ENCODE measurements around the gene DOCK6. TPM values are rescaled to one million over a fixed set of nuclear protein-coding genes. Genes with fewer than 3 reads are reported as not detected.

Gene DOCK6
- total RNA-seq, 1 experiment from 2014 or later: 88.8 TPM

GRCh38 chr19:11202488-11203193 lies 59.7 kb downstream of the DOCK6 start (continued):
- TF ChIP-seq GRHL2 (CRISPR knock-in tag; IDR thresholded peaks at IDR 0.05; ENCODE audit: insufficient replicate concordance, severe bottlenecking) (no peak), RELA (CRISPR knock-in tag; IDR thresholded peaks at IDR 0.05; ENCODE audit: borderline replicate concordance) (no peak), ZBTB43 (CRISPR knock-in tag; IDR thresholded peaks at IDR 0.05) (no peak), ZMAT4 (CRISPR knock-in tag; IDR thresholded peaks at IDR 0.05) (no peak), STAT6 (CRISPR knock-in tag; conservative IDR thresholded peaks at IDR 0.05; ENCODE audit: low read depth) (no peak), TEAD1 (CRISPR knock-in tag; IDR thresholded peaks at IDR 0.05) (no peak), SOX15 (CRISPR knock-in tag; IDR thresholded peaks at IDR 0.05) (no peak), ESRRA (CRISPR knock-in tag; IDR thresholded peaks at IDR 0.05; ENCODE audit: borderline replicate concordance) (no peak), SMAD4 (CRISPR knock-in tag; IDR thresholded peaks at IDR 0.05) (no peak)

- ATAC-seq (no peak), DNase-seq (ENCODE audit: low spot score) (no peak)
- TF ChIP-seq ARID4B (CRISPR knock-in tag; IDR thresholded peaks at IDR 0.05; ENCODE audit: borderline replicate concordance) (no peak), ATF2 (CRISPR knock-in tag; IDR thresholded peaks at IDR 0.05; ENCODE audit: borderline replicate concordance, low read depth) (no peak), NR2C2 (CRISPR knock-in tag; IDR thresholded peaks at IDR 0.05) (no peak), CREB1 (CRISPR knock-in tag; IDR thresholded peaks at IDR 0.05) (no peak), ETV6 (CRISPR knock-in tag; IDR thresholded peaks at IDR 0.05) (no peak), EMX1 (CRISPR knock-in tag; IDR thresholded peaks at IDR 0.05) (no peak), E2F1 (CRISPR knock-in tag; IDR thresholded peaks at IDR 0.05) (no peak), ELF4 (CRISPR knock-in tag; IDR thresholded peaks at IDR 0.05; ENCODE audit: low read depth) (no peak), CREM (CRISPR knock-in tag; IDR thresholded peaks at IDR 0.05) (no peak), ZNF425 (CRISPR knock-in tag; conservative IDR thresholded peaks at IDR 0.05) (no peak)
- no peaks in the 10 kb centered on the region; the same call in 1 of the 2 replicates for H3K36me3 Mint-ChIP-seq
- no peaks in the 10 kb centered on the region for H3K9me3 Mint-ChIP-seq
- ChIA-PET CTCF (no interaction called here), POLR2A (no interaction called here)
- 0 out of 2 replicates have a peak, but pooled peaks cover 3% of the 10 kb centered on the region for H3K4me1 Mint-ChIP-seq
- H3K4me3 Mint-ChIP-seq: no peak overlapping the region
- H3K27me3 Mint-ChIP-seq (ENCODE audit: low read depth): no peaks in the 10 kb centered on the region
- H3K27ac Mint-ChIP-seq: no peak overlapping the region; the same call in 1 of the 2 replicates
Observed at GRCh38 chr19:11201791-11202190, 60.5 kb downstream of the DOCK6 start.

Measured in WTC11 (cell line).